K562 (cell line): Measurements from ENCODE around the gene TEPSIN.

ENCODE experiments used
- FOXP1 ChIP-seq: sonication (generic); formaldehyde crosslinking; IDR thresholded peaks from 2 replicates; pipeline ENCODE4 v1.8.0; 2022; ENCODE audit warnings: mild to moderate bottlenecking, missing genetic modification reagents
- JUND ChIP-seq, 2 experiments: IDR thresholded peaks; 2 replicates in 1 of 2; 3 replicates in 1 of 2; pipeline ENCODE4 v1.6.1; 2011; ENCODE audit warnings: borderline replicate concordance in 2 of 2, low read depth in 2 of 2, low read length in 2 of 2, improper control_type of control experiment in 1 of 2, missing biosample characterization in 1 of 2, missing genetic modification characterization in 1 of 2, missing genetic modification reagents in 1 of 2
- MAZ ChIP-seq, 2 experiments: fragments of 450-650 bp in 1 of 2; sonication (generic) in 1 of 2; formaldehyde crosslinking; IDR thresholded peaks in 1 of 2; conservative IDR thresholded peaks in 1 of 2; 2 replicates each; pipeline versions ENCODE4 v1.4.0 to v1.5.0; 2020; ENCODE audit warnings: mild to moderate bottlenecking in 1 of 2, missing genetic modification reagents in 1 of 2
- NEUROD1 ChIP-seq: fragments of 150-350 bp; IDR thresholded peaks from 2 replicates; pipeline ENCODE4 v1.6.1; 2014; ENCODE audit warnings: borderline replicate concordance, low read length, low read depth; ENCODE audit not compliant: partially characterized antibody
- PKNOX1 ChIP-seq: fragments of 450-650 bp; IDR thresholded peaks from 2 replicates; pipeline ENCODE4 v1.6.1; 2016
- RBM22 ChIP-seq: fragments of 200-400 bp; formaldehyde crosslinking; IDR thresholded peaks from 2 replicates; pipeline ENCODE4 v1.6.1; 2018; ENCODE audit warnings: low read length, low read depth; ENCODE audit not compliant: poor library complexity, severe bottlenecking
- REST ChIP-seq, 2 experiments: fragments of 450-650 bp; formaldehyde crosslinking in 1 of 2; IDR thresholded peaks; 2 replicates each; pipeline versions ENCODE4 v1.4.0 to v1.6.1; 2014 to 2020; ENCODE audit warnings: mild to moderate bottlenecking in 2 of 2, borderline replicate concordance in 1 of 2, low read depth in 1 of 2
- TAF7 ChIP-seq: fragments of 450-650 bp; IDR thresholded peaks from 2 replicates; pipeline ENCODE4 v1.6.1; 2016; ENCODE audit warnings: missing genetic modification characterization, missing compliant biosample characterization
- TARDBP ChIP-seq: fragments of 450-650 bp; IDR thresholded peaks from 2 replicates; pipeline ENCODE4 v1.6.1; 2016
- TRIM24 ChIP-seq, 2 experiments: fragments of 450-650 bp; IDR thresholded peaks; 2 replicates each; pipeline ENCODE4 v1.6.1; 2016
- ZBTB33 ChIP-seq: sonication (generic); formaldehyde crosslinking; IDR thresholded peaks from 2 replicates; pipeline ENCODE4 v1.8.1; 2023; ENCODE audit warnings: mild to moderate bottlenecking, missing genetic modification reagents
- ZNF263 ChIP-seq: sonication (generic); formaldehyde crosslinking; IDR thresholded peaks from 2 replicates; pipeline ENCODE4 v1.8.0; 2022; ENCODE audit warnings: mild to moderate bottlenecking, missing genetic modification reagents, borderline replicate concordance
- ZNF696 ChIP-seq: fragments of 250-450 bp; sonication (Bioruptor Pico); conservative IDR thresholded peaks from 2 replicates; pipeline ENCODE4 v1.4.0; 2020; ENCODE audit warnings: mild to moderate bottlenecking, moderate library complexity

- TF ChIP-seq FOXP1 (CRISPR knock-in tag): no peak
- TF ChIP-seq REST (IDR thresholded peaks at IDR 0.05; ENCODE audit: borderline replicate concordance): no peak
- no peak for TF ChIP-seq REST (CRISPR knock-in tag; IDR thresholded peaks at IDR 0.05; ENCODE audit: low read depth)
- no peak for TF ChIP-seq TARDBP
- TF ChIP-seq NEUROD1: no peak
- TF ChIP-seq RBM22: no peak
- no peak for TF ChIP-seq ZNF263
- TF ChIP-seq ZNF696: no peak
- no peak for TF ChIP-seq PKNOX1
- TF ChIP-seq TRIM24 (IDR thresholded peaks at IDR 0.05): no peak
- no peak for TF ChIP-seq MAZ (CRISPR knock-in tag; conservative IDR thresholded peaks at IDR 0.05 in 1 of 2, IDR thresholded peaks at IDR 0.05 in 1 of 2)
- no peak for TF ChIP-seq ZBTB33 (CRISPR knock-in tag)
- no peak for TF ChIP-seq JUND (IDR thresholded peaks at IDR 0.05; ENCODE audit: borderline replicate concordance, low read depth, low read length)
- no peak for TF ChIP-seq JUND (tag; IDR thresholded peaks at IDR 0.05; ENCODE audit: borderline replicate concordance, low read depth, low read length)
- TF ChIP-seq TAF7: no peak
These were observed 22.2 kb upstream of the TEPSIN start for GRCh38 chr17:81261096-81261495.
